Measurements from ENCODE around the gene TNNT3.
A peak's percentile ranks its signal among the peaks of the same experiment; 100 is the strongest.

The TNNT3 gene

DNA sequence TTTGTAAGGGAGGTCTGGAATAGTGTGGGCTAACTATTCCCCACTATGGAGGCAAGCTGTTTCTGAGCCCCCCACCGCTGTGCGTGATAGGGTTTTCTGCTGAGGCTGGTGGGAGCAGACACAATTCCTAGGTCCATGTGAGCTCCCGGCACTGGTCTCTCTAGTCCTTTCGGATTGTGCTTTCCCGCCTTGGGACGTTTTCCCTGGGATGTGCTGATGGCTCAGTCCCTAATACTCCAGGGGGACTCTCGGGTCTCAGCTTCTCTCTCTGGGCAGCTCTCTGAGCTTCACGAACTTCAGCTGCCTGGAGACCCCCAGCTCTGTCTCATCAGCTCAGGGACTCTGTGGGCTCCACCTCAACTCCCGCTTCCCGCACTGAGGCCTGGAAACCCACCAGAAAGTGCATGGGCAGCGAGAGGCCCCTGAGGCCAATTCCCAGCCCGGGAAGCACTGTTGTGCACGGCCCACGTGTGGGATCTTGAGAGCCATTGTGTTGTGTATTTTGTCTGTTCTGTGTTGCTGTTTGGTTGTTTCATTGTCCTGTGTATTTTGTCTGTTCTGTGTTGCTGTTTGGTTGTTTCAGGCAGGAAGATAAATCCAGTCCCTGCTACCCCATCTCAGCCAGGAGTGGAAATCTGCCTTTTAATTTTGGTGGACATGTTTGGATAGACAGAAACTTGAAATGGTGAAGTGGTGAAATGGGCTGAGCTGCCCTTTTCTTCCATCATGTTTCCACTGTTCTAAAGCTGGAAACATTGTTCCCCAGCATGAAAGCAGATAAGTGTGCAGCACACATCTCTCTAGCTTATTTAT lies 12.7 kb upstream of the TNNT3 start:
- no peaks in the 10 kb centered on the region for H3K36me3 ChIP-seq (ENCODE audit: insufficient read depth, low read length)
- peaks cover 28% of the 10 kb centered on the region for H3K4me1 ChIP-seq (ENCODE audit: insufficient read depth, low read length)

GRCh38 chr11:1908618-1909017 lies 10.9 kb upstream of the TNNT3 start:
- no peaks in the 10 kb centered on the region for H3K36me3 ChIP-seq (ENCODE audit: insufficient read depth, low read length)
- H3K4me1 ChIP-seq (ENCODE audit: insufficient read depth, low read length) = peaks cover 28% of the 10 kb centered on the region
- H3K9ac ChIP-seq (ENCODE audit: low read depth, low read length) = peak overlapping the region; percentile 15; the same call in 1 of the 2 replicates
- no peaks in the 10 kb centered on the region for H3K9me3 ChIP-seq (ENCODE audit: control insufficient read depth, insufficient read depth, low read length)

More for the DNA sequence above, 12.7 kb upstream of the TNNT3 start:
- no peaks in the 10 kb centered on the region for H3K9me3 ChIP-seq (ENCODE audit: control insufficient read depth, insufficient read depth, low read length)
- H3K9ac ChIP-seq (ENCODE audit: low read depth, low read length) = no peak overlapping the region

DNA sequence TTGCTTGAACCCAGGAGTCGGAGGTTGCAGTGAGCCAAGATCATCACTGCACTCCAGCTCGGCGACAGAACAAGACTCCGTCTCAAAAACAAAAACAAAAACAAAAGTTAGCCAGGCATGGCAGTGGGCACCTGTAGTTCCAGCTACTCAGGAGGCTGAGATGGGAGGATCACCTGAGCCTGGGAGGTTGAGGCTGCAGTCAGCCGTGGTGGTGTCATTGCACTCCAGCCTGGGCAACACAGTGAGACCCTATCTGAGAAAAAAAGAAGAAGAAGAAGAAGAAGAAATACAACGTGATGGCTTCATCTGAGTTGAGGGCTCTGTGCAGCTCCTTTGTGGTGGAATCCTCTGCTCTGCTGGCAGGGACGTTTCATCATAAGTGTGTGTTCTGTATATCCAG lies 10.0 kb upstream of the TNNT3 start:
- Histone ChIP-seq H3K36me3 (ENCODE audit: insufficient read depth, low read length) (no peaks in the 10 kb centered on the region), H3K4me1 (ENCODE audit: insufficient read depth, low read length) (peaks cover 28% of the 10 kb centered on the region), H3K9ac (ENCODE audit: low read depth, low read length) (no peak overlapping the region), H3K9me3 (ENCODE audit: control insufficient read depth, insufficient read depth, low read length) (no peaks in the 10 kb centered on the region)

DNA sequence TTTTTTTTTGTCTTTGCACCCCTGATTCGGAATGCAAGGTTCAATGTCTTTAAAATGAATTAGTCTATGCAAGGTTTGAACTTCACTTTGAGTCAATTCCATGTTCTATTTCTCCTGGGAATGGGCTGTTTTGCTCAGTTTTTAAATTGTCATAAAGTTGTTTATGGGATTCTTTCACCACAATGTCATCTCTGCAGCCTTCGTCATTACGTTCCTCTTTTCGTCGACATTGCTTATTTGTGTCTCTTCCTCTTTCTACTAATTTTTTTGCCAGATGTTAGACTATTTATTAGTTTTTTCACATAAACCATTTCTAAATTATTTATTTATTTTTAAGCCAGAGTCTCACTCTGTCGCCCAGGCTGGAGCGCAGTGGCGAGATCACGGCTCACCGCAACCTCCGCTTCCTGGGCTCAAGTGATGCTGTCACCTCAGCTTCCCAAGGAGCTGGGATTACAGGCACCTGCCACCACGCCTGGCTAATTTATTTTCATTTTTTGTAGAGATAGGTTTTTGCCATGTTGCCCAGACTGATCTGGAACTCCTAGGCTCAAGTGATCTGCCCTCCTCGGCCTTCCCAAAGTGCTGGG lies 7.1 kb upstream of the TNNT3 start:
- H3K9ac ChIP-seq (ENCODE audit: low read depth, low read length) = no peak overlapping the region
- no peaks in the 10 kb centered on the region for H3K36me3 ChIP-seq (ENCODE audit: insufficient read depth, low read length)
- H3K9me3 ChIP-seq (ENCODE audit: control insufficient read depth, insufficient read depth, low read length) = no peaks in the 10 kb centered on the region
- H3K4me1 ChIP-seq (ENCODE audit: insufficient read depth, low read length) = peaks cover 14% of the 10 kb centered on the region

DNA sequence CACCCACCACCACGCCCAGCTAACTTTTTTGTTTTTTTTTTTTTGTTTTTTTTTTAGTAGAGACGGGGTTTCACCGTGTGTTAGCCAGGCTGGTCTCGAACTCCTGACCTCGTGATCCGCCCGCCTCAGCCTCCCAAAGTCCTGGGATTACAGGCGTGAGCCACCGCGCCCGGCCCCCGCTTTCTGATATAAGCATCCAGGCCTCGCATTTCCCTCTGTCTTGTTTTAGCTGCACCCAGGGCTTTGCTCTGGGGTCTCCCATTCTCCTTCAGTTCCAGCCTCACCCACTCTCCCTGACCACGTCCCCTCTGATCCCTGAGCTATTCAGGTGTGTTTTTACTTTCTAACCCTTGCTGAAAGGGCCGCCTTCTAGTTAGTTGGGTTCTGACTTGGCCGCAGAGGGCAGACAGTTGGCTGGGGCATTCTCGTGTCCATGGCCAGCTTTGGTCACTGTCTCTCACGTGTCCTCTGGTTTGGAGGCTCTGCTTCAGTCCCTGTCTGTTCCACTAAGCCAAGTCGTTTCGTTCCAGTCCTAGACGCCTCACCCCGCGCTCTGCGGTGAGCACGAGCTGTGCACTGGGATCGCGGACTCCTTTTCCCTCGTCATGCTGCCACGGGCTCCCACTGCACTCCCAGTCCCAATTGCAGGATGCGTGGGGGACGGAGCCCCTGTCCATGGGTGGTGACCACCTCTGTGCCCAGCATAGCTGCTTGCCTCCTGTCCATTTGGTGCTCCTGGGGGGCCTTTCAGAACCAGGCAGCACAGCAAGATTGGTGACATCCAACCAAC lies 6.0 kb upstream of the TNNT3 start:
- H3K4me1 ChIP-seq (ENCODE audit: insufficient read depth, low read length) = peaks cover 6% of the 10 kb centered on the region
- no peaks in the 10 kb centered on the region for H3K36me3 ChIP-seq (ENCODE audit: insufficient read depth, low read length)
- H3K9me3 ChIP-seq (ENCODE audit: control insufficient read depth, insufficient read depth, low read length) = no peaks in the 10 kb centered on the region
- no peak overlapping the region for H3K9ac ChIP-seq (ENCODE audit: low read depth, low read length)

DNA sequence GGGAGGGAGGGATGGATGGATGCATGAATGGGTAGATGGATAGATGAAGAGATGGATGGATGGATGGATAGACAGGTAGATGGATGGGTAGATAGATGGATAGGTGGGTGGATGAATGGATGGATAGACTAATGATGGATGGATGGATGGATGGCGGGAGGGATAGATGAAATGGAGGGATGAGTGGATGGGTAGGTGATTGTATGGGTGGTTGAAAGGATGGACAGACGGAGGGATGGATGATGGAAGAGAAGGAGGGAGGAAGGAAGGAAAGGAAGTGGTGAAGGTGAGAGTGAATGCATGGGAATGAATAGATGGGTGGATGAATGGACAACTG lies 3.7 kb upstream of the TNNT3 start:
- H3K36me3 ChIP-seq (ENCODE audit: insufficient read depth, low read length) = no peaks in the 10 kb centered on the region
- H3K9ac ChIP-seq (ENCODE audit: low read depth, low read length) = no peak overlapping the region
- no peaks in the 10 kb centered on the region for H3K9me3 ChIP-seq (ENCODE audit: control insufficient read depth, insufficient read depth, low read length)
- H3K4me1 ChIP-seq (ENCODE audit: insufficient read depth, low read length) = no peaks in the 10 kb centered on the region

DNA sequence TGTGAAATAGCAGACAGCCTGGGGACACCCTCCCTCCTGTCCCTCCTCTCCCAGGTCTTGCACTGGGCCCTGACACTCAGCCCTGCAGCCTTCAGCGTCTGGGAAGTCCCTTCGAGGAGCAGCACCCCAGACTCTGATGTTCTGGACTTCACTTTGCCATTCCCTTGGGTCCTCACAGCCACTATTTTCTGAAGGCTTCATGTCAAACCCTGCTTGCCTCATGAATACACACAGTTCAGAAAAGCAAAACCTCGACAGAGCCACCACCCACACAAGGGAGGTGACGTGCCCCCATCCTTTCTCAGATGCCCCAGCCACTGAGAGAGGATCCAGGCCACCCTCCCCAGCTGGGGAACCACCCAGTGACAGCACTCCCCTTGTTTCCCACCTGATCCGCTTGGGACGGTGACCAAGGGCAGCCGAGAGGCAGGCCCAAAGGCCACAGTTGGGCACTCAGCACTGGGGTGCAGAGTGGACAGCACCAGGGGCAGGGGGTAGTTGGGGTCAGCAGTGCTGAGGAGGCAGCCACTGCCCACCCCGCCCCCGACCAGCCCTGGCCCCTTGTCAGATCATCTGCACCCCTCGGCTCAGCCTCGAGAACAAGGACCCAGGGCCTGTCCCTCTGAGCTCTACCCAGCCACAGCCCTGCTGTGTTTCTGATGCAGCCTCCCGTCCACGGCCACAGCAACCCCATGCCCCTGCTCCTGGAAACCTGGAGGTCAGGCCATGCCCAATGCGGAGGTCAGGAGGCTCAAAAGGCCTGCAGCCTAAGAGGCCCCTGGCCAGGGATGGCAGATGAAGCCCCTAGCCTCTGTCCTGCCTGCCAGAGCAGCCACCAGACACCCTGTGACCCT lies 3.1 kb upstream of the TNNT3 start:
- Histone ChIP-seq H3K9me3 (ENCODE audit: control insufficient read depth, insufficient read depth, low read length) (no peaks in the 10 kb centered on the region), H3K4me1 (ENCODE audit: insufficient read depth, low read length) (no peaks in the 10 kb centered on the region), H3K9ac (ENCODE audit: low read depth, low read length) (no peak overlapping the region), H3K36me3 (ENCODE audit: insufficient read depth, low read length) (no peaks in the 10 kb centered on the region)

DNA sequence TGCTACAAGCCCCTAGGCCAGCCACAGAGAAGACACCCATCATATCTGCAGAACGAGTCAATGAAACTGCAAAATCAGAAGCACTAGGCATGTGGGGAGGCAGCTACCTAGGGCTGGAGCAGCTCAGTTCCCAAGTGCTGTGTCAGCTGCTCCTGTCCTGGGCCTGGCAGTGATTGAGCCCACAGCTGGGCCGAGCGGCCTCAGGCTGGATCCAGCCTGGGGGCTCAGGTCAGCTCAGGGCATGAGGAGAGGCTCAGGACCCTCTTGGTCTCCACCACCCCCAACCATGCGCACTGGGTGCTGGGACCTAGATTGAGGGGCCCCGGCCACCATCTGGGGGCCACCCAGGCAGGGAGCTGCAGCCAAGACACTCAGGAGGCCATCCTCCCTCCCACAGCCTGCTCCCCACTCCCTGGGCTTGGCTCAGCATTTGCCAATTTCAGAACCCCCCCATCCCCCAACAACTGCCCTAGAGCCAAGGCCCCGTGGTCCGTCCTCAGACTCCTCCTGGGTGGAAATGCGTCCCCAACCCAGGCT lies 2.4 kb upstream of the TNNT3 start:
- H3K36me3 ChIP-seq (ENCODE audit: insufficient read depth, low read length) = no peaks in the 10 kb centered on the region
- H3K4me1 ChIP-seq (ENCODE audit: insufficient read depth, low read length) = no peaks in the 10 kb centered on the region
- no peak overlapping the region for H3K9ac ChIP-seq (ENCODE audit: low read depth, low read length)
- no peaks in the 10 kb centered on the region for H3K9me3 ChIP-seq (ENCODE audit: control insufficient read depth, insufficient read depth, low read length)

GRCh38 chr11:1917523-1918435 lies 1.7 kb upstream of the TNNT3 start:
- Histone ChIP-seq H3K9ac (ENCODE audit: low read depth, low read length) (no peak overlapping the region), H3K4me1 (ENCODE audit: insufficient read depth, low read length) (no peaks in the 10 kb centered on the region), H3K9me3 (ENCODE audit: control insufficient read depth, insufficient read depth, low read length) (no peaks in the 10 kb centered on the region), H3K36me3 (ENCODE audit: insufficient read depth, low read length) (no peaks in the 10 kb centered on the region)

DNA sequence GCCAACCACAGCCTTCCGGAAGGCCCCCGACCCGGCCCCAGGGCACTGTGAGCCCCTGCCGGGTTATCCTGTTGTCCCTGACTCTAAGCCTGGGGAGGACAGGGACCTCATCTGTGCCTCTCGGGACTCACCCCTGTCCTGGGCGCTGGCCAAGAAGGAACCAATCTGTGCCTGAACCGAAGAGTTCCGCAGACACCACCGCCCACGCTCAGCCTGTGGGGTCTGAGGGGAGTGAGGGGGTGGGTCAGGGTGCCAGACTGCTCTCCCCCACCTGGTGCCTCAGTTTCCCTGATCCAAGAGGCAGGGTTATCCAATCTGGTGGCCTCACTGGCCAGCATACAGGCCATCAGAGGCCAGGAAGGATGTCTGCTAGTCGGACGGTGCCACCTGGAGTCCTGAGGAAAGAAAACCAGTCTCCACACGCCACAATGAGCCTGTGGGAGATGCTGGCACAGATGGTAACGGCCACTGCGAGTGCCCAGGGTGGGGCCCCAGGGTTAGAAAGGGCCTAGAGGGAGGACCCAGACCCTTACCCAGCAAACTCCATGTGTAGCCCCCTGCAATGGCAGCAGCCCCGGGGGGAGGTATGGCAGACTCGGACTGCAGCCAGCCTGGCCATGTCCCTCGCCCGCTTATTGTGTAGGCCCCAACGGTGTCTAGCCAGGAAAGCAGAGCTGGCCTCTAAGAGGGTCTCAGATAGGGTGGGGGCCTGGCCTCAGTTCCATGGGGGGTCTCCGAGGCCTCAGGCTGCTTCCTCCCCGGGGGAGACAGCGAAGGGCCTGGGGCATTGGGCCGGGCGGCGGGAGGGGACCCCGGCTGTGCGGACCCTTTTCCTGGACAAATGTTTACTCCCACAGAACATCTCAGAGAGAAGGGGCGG lies 827 bp upstream of the TNNT3 start:
- no peak overlapping the region for H3K9ac ChIP-seq (ENCODE audit: low read depth, low read length)
- no peaks in the 10 kb centered on the region for H3K36me3 ChIP-seq (ENCODE audit: insufficient read depth, low read length)
- no peaks in the 10 kb centered on the region for H3K4me1 ChIP-seq (ENCODE audit: insufficient read depth, low read length)
- no peaks in the 10 kb centered on the region for H3K9me3 ChIP-seq (ENCODE audit: control insufficient read depth, insufficient read depth, low read length)

- no peaks in the 10 kb centered on the region for H3K9me3 ChIP-seq (ENCODE audit: control insufficient read depth, insufficient read depth, low read length)
- H3K36me3 ChIP-seq (ENCODE audit: insufficient read depth, low read length) = no peaks in the 10 kb centered on the region
- H3K9ac ChIP-seq (ENCODE audit: low read depth, low read length) = no peak overlapping the region
- H3K4me1 ChIP-seq (ENCODE audit: insufficient read depth, low read length) = no peaks in the 10 kb centered on the region
Measured at GRCh38 chr11:1920128-1920908, 815 bp downstream of the TNNT3 start.
